Articular chondrocyte of knee joint (primary cell): ENCODE data around the gene PRH2. TPM values are rescaled to one million over a fixed set of nuclear protein-coding genes. Genes with fewer than 3 reads are reported as not detected.

Experiments
- total RNA-seq: library from RNA; depleted of rRNA; stranded (reverse); fragments of >200 nt; gene quantifications from 2 replicates; pipeline ENCODE4 v1.2.3, GENCODE V29; 2012

PRH2 gene
- total RNA-seq: 0.54 TPM in 1 of 2 replicates, not detected in the other

DNA sequence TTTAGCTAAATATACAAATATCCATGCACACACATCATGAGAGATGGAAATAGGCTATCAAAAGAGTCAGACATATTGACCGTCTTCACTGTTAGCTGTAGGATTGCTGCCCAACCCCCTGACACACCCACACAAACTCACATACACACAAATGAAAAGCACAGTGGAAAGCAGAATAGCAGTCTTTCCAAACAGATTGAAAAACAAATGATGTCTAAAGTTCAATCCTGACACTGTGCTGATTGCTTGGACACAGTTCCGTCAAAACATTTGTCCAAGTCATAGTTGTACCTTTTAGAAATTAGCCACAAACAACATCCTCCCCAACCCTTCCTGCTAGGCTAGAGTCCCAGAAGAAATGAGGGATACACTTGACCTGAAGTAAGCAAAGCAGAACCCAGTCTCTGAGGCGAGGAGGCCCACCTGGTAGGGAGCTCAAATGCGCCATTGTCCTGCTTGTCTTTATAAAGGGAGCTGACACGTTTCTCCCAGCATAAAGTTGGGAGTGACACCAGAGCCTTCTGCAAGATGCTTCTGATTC, at the start of gene PRH2:
Gene PRH2, plus strand, starts transcription at position 491 of the 541 bp plus-strand sequence. Its CDS starts 38 bp downstream, at position 529.

DNA sequence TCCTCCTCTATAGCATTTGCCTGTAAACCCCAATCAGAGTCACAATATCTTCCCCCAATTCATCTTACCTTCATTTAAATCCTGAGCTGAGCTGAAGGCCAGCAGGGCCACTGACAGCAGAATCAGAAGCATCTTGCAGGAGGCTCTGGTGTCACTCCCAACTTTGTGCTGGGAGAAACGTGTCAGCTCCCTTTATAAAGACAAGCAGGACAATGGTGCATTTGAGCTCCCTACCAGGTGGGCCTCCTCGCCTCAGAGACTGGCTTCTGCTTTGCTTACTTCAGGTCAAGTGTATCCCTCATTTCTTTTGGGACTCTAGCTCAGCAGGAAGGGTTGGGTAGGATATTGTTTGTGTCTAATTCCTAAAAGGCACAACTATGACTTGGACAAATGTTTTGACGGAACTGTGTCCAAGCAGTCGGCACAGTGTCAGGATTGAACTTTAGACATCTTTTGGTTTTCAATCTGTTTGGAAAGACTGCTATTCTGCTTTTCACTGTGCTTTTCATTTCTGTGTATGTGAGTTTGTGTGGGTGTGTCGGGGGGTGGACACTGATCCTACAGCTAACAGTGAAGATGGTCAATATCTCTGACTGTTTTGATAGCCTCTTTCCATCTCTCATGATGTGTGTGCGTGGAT, 44.8 kb upstream of the PRH2 start, which contains the start of gene PRH1:
Gene PRH1, minus strand, starts transcription at position 170 of the 640 bp plus-strand sequence. Its CDS starts 38 bp downstream, at position 132.

DNA sequence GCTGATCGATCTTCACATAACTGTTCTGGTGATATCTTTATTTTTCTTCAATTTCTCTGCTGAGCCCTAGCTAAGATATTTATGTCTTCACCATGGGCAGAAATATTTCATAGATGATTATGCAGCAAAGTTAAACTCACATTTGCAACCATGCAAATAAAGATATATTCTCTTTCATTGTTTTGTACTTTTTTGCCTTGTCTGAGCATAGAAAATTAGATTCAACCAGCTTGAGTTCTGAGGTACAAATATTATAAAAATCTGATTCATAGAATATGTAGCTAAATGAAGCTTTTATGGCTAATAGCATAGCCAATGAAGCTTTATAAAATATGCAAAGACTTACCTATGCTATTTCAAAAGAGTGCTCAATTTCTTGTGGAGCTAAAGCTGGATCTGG, 19.6 kb upstream of the PRH2 start, which contains the start of gene TAS2R13:
Gene TAS2R13, minus strand, starts transcription at position 101 of the 400 bp plus-strand sequence. CDS start 264 bp downstream, outside the sequence.

DNA sequence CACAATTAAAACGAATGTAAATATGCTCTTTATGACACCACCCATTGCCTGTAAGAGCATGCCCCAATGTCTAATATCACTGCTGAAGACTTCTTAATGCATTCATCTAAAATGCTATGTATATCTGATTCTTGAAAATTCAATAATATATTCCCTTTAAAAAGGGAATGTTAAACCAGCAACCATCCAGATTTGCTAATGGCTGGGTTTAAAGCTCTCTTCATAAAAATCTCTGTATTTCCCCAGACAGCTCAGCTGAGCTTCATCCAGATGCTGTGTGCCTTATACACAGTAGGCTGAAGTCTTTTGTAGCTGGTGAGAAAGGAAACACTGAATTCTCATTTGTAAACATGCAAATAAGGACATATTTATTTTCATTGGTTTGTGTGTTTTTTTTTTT, 10.1 kb downstream of the PRH2 start, which contains the start of gene TAS2R14:
Gene TAS2R14, minus strand, starts transcription at position 101 of the 400 bp plus-strand sequence. Its CDS starts 56 bp downstream, at position 45.

Other genes starting within 250 kb of the PRH2 start
- gene YBX3, start 205.9 kb upstream of the PRH2 start, total RNA-seq: 168 and 195 TPM in 2 replicates
- 0.22 TPM in 1 of 2 replicates, not detected in the other for gene TAS2R7, start 126.6 kb upstream of the PRH2 start, total RNA-seq
- gene TAS2R8, start 122.0 kb upstream of the PRH2 start, total RNA-seq: 0.22 and 0.26 TPM in 2 replicates
- 0.32 and 0.52 TPM in 2 replicates for gene TAS2R9, start 119.1 kb upstream of the PRH2 start, total RNA-seq
- gene TAS2R10, start 102.9 kb upstream of the PRH2 start, total RNA-seq: 1.9 and 2.9 TPM in 2 replicates
- 3.4 and 4.2 TPM in 2 replicates for gene PRR4, start 79.8 kb upstream of the PRH2 start, total RNA-seq
- gene PRH1, start 45.0 kb upstream of the PRH2 start, total RNA-seq: 27.2 and 29.7 TPM in 2 replicates
- 4.5 and 4.6 TPM in 2 replicates for gene TAS2R13, start 19.7 kb upstream of the PRH2 start, total RNA-seq
- gene TAS2R14, start 10.0 kb downstream of the PRH2 start, total RNA-seq: 8.0 and 9.1 TPM in 2 replicates
- 5.7 and 7.8 TPM in 2 replicates for gene TAS2R50, start 57.7 kb downstream of the PRH2 start, total RNA-seq
- 6.7 and 7.2 TPM in 2 replicates for gene TAS2R20, start 69.1 kb downstream of the PRH2 start, total RNA-seq
- gene TAS2R19, start 93.4 kb downstream of the PRH2 start, total RNA-seq: 10.5 and 11.1 TPM in 2 replicates
- gene TAS2R31, start 102.2 kb downstream of the PRH2 start, total RNA-seq: 11.8 and 12.4 TPM in 2 replicates
- gene TAS2R46, start 133.1 kb downstream of the PRH2 start, total RNA-seq: 6.0 and 7.1 TPM in 2 replicates
- 1.8 TPM in 1 of 2 replicates, not detected in the other for gene TAS2R43, start 163.1 kb downstream of the PRH2 start, total RNA-seq
- gene TAS2R30, start 205.4 kb downstream of the PRH2 start, total RNA-seq: 12.6 and 13.7 TPM in 2 replicates
- gene SMIM10L1, start 242.0 kb downstream of the PRH2 start, total RNA-seq: 9.1 and 9.7 TPM in 2 replicates